ENCODE measurements around the gene CHRM4.
A peak's percentile ranks its signal among the peaks of the same experiment; 100 is the strongest.
"Not testable (repeated sequence)": the region's sequence is repeated elsewhere in the genome, so short reads cannot be mapped to it uniquely, and the experiment has no call there.

The CHRM4 gene

DNA sequence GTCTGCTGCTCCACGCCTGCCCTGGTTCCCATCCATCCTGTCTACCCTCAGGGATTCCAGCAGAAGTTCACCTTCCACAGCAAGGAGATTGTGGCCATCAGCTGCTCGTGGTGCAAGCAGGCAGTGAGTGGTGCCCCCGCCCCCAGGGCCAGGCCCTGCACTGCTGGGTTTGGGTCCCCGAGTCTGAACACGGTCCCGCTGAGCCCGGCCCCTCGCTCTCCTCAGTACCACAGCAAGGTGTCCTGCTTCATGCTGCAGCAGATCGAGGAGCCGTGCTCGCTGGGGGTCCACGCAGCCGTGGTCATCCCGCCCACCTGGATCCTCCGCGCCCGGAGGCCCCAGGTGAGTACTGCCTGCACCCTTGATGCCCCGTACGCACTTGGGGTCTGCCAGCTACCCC lies 20.3 kb downstream of the CHRM4 start:
- not testable (repeated sequence) for H3K4ac ChIP-seq (ENCODE audit: low read depth, low read length); H3K27me3 ChIP-seq (ENCODE audit: insufficient read depth, low read length); H2BK120ac ChIP-seq (ENCODE audit: insufficient read depth, low read length, poor library complexity); H3K27ac ChIP-seq (ENCODE audit: low read depth, low read length); H2AFZ ChIP-seq (ENCODE audit: insufficient read depth, low read length, poor library complexity); H3K4me2 ChIP-seq (ENCODE audit: low read length); H3K79me1 ChIP-seq (ENCODE audit: low read length); H4K12ac ChIP-seq (ENCODE audit: low read depth, low read length); H3K23ac ChIP-seq (ENCODE audit: low read length); H4K8ac ChIP-seq (ENCODE audit: low read depth, low read length); H3K9me3 ChIP-seq (ENCODE audit: insufficient read depth, low read depth, low read length); H2AK5ac ChIP-seq (ENCODE audit: low read length); H4K91ac ChIP-seq (ENCODE audit: low read depth, low read length); H2BK12ac ChIP-seq (ENCODE audit: low read length); H3K79me2 ChIP-seq (ENCODE audit: control insufficient read depth, insufficient read depth, low read length, poor library complexity); H3K14ac ChIP-seq (ENCODE audit: low read length); H2BK5ac ChIP-seq (ENCODE audit: low read depth, low read length, poor library complexity); H3K18ac ChIP-seq (ENCODE audit: low read length); DNase-seq; H3K9ac ChIP-seq (ENCODE audit: low read length); H3K4me3 ChIP-seq (ENCODE audit: low read depth, low read length); H3K4me1 ChIP-seq (ENCODE audit: control insufficient read depth in 1 of 2, insufficient read depth in 2 of 2, low read length in 2 of 2)
- WGBS (ENCODE audit: extremely low coverage, insufficient coverage, insufficient read length) = no CpG with 5 or more reads among the region's 19 CpGs
- peaks cover 71% of the 10 kb centered on the region in 2 experiments for H3K36me3 ChIP-seq (ENCODE audit: control insufficient read depth in 1 of 2, insufficient read depth in 2 of 2, low read length in 2 of 2)

DNA sequence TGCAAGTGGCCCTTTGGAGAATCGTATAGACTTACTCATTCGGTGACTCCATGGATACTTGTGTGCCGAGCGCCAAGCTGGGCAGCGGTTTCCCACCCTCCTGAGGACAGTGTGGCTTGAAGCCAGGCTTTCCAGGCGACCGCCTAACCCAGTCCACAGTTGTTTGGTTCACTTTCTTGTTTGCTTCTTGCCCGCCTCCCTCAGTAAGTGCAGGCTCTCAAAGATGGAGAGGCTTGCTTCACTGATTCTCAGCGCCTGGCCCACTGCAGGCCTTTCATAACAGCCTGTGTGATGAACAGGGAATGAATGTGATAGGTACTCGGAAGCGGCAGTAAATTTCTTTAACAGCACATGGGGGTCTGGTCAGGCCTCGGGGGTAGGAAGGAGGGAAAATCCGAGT lies 21.3 kb downstream of the CHRM4 start:
- Histone ChIP-seq H3K79me1 (ENCODE audit: low read length) (no peaks in the 10 kb centered on the region), H2BK5ac (ENCODE audit: low read depth, low read length, poor library complexity) (no peak overlapping the region), H3K9ac (ENCODE audit: low read length) (no peak overlapping the region), H3K4me2 (ENCODE audit: low read length) (no peak overlapping the region), H3K23ac (ENCODE audit: low read length) (no peak overlapping the region), H3K9me3 (ENCODE audit: insufficient read depth, low read depth, low read length) (peaks cover 3% of the 10 kb centered on the region), H3K4me3 (ENCODE audit: low read depth, low read length) (no peak overlapping the region), H3K27ac (ENCODE audit: low read depth, low read length) (no peak overlapping the region), H4K91ac (ENCODE audit: low read depth, low read length) (no peak overlapping the region), H3K4ac (ENCODE audit: low read depth, low read length) (no peak overlapping the region), H3K27me3 (ENCODE audit: insufficient read depth, low read length) (no peaks in the 10 kb centered on the region), H2AK5ac (ENCODE audit: low read length) (no peak overlapping the region), H3K14ac (ENCODE audit: low read length) (no peak overlapping the region), H2BK120ac (ENCODE audit: insufficient read depth, low read length, poor library complexity) (no peak overlapping the region), H3K18ac (ENCODE audit: low read length) (no peak overlapping the region), H4K8ac (ENCODE audit: low read depth, low read length) (no peak overlapping the region), H3K79me2 (ENCODE audit: control insufficient read depth, insufficient read depth, low read length, poor library complexity) (no peaks in the 10 kb centered on the region), H3K36me3 (ENCODE audit: control insufficient read depth in 1 of 2, insufficient read depth in 2 of 2, low read length in 2 of 2) (peaks cover 61 to 63% of the 10 kb centered on the region in 2 experiments), H2AFZ (ENCODE audit: insufficient read depth, low read length, poor library complexity) (no peak overlapping the region), H4K12ac (ENCODE audit: low read depth, low read length) (no peak overlapping the region), H3K4me1 (ENCODE audit: control insufficient read depth in 1 of 2, insufficient read depth in 2 of 2, low read length in 2 of 2) (peaks cover 0 to 6% of the 10 kb centered on the region in 2 experiments), H2BK12ac (ENCODE audit: low read length) (no peak overlapping the region)
- no CpG with 5 or more reads among the region's 13 CpGs for whole genome bisulfite sequencing (ENCODE audit: extremely low coverage, insufficient coverage, insufficient read length)
- DNase-seq = no peak

DNA sequence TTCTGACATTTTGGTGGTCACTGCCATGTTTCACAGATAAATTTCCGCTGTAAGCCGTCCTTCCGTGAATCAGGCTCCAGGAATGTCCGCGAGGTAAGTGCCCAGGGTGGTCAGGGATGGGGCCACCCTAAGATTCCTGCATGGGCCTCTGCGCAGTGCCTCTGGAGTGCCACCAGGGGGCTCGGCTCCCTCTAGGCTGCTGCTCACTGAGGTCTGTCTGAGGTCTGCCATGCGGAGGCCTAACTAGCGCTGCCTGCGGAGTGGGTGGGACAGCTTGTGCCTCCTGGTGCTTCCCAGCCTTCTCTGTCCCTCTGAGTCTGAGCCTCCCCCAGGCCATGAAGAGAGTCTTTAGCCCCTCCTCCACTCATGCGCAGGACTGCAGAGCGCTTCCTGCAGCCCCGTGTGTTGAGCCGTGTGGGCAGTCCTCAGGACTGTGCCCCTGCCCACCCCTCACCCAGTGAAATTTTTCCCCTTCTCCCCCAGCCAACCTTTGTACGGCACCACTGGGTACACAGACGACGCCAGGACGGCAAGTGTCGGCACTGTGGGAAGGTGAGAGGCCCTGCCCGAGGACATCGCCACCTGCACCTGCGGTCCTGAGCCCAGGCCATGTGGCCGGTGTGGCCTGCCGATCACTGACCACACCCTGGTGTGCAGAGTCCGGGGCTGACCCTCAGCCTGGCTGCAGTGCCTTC lies 22.0 kb downstream of the CHRM4 start:
- no peaks in the 10 kb centered on the region for H3K79me2 ChIP-seq (ENCODE audit: control insufficient read depth, insufficient read depth, low read length, poor library complexity)

DNA sequence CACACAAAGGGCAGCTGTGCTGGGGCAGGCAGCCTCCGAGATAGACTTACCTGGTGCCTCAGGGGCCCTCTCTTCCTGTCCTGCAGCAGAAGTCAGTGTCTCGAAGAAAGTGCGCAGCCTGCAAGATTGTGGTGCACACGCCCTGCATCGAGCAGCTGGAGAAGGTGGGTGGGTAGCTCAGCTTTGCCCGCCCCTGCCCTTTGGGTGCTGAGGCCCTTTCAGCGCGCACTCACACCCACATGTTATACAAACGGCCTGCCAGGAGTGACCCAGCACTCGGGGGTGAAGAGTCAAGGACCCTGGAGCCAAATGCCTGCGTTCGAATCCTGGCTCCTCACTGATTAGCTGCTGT lies 23.7 kb downstream of the CHRM4 start:
- no peak overlapping the region for H2BK120ac ChIP-seq (ENCODE audit: insufficient read depth, low read length, poor library complexity)
- no peak for DNase-seq
- no peak overlapping the region for H4K8ac ChIP-seq (ENCODE audit: low read depth, low read length)
- H3K27me3 ChIP-seq (ENCODE audit: insufficient read depth, low read length) = no peaks in the 10 kb centered on the region
- no peak overlapping the region for H3K4ac ChIP-seq (ENCODE audit: low read depth, low read length)
- no peak overlapping the region for H4K12ac ChIP-seq (ENCODE audit: low read depth, low read length)
- H2BK5ac ChIP-seq (ENCODE audit: low read depth, low read length, poor library complexity) = no peak overlapping the region
- H3K4me1 ChIP-seq (ENCODE audit: control insufficient read depth in 1 of 2, insufficient read depth in 2 of 2, low read length in 2 of 2) = peaks cover 4 to 12% of the 10 kb centered on the region in 2 experiments
- no peak overlapping the region for H3K4me2 ChIP-seq (ENCODE audit: low read length)
- no peak overlapping the region for H2AK5ac ChIP-seq (ENCODE audit: low read length)
- H3K4me3 ChIP-seq (ENCODE audit: low read depth, low read length) = no peak overlapping the region
- no CpG with 5 or more reads among the region's 12 CpGs for WGBS (ENCODE audit: extremely low coverage, insufficient coverage, insufficient read length)
- H3K18ac ChIP-seq (ENCODE audit: low read length) = no peak overlapping the region
- peaks cover 47 to 49% of the 10 kb centered on the region in 2 experiments for H3K36me3 ChIP-seq (ENCODE audit: control insufficient read depth in 1 of 2, insufficient read depth in 2 of 2, low read length in 2 of 2)
- no peak overlapping the region for H3K9ac ChIP-seq (ENCODE audit: low read length)
- no peak overlapping the region for H3K27ac ChIP-seq (ENCODE audit: low read depth, low read length)
- H3K23ac ChIP-seq (ENCODE audit: low read length) = no peak overlapping the region
- no peak overlapping the region for H2BK12ac ChIP-seq (ENCODE audit: low read length)
- H3K14ac ChIP-seq (ENCODE audit: low read length) = no peak overlapping the region
- peaks cover 2% of the 10 kb centered on the region for H3K79me2 ChIP-seq (ENCODE audit: control insufficient read depth, insufficient read depth, low read length, poor library complexity)
- no peaks in the 10 kb centered on the region for H3K79me1 ChIP-seq (ENCODE audit: low read length)
- H4K91ac ChIP-seq (ENCODE audit: low read depth, low read length) = no peak overlapping the region
- no peak overlapping the region for H2AFZ ChIP-seq (ENCODE audit: insufficient read depth, low read length, poor library complexity)
- no peaks in the 10 kb centered on the region for H3K9me3 ChIP-seq (ENCODE audit: insufficient read depth, low read depth, low read length)

More for the DNA sequence above, 22.0 kb downstream of the CHRM4 start:
- Histone ChIP-seq H3K4me3 (ENCODE audit: low read depth, low read length) (no peak overlapping the region), H2BK120ac (ENCODE audit: insufficient read depth, low read length, poor library complexity) (no peak overlapping the region), H3K4me2 (ENCODE audit: low read length) (no peak overlapping the region), H3K27me3 (ENCODE audit: insufficient read depth, low read length) (no peaks in the 10 kb centered on the region), H3K27ac (ENCODE audit: low read depth, low read length) (no peak overlapping the region), H3K14ac (ENCODE audit: low read length) (no peak overlapping the region), H3K4ac (ENCODE audit: low read depth, low read length) (no peak overlapping the region), H3K23ac (ENCODE audit: low read length) (no peak overlapping the region), H3K4me1 (ENCODE audit: control insufficient read depth in 1 of 2, insufficient read depth in 2 of 2, low read length in 2 of 2) (peaks cover 0 to 6% of the 10 kb centered on the region in 2 experiments), H2AFZ (ENCODE audit: insufficient read depth, low read length, poor library complexity) (no peak overlapping the region), H3K9ac (ENCODE audit: low read length) (no peak overlapping the region), H2AK5ac (ENCODE audit: low read length) (no peak overlapping the region), H2BK12ac (ENCODE audit: low read length) (no peak overlapping the region), H3K18ac (ENCODE audit: low read length) (no peak overlapping the region), H4K91ac (ENCODE audit: low read depth, low read length) (no peak overlapping the region), H4K12ac (ENCODE audit: low read depth, low read length) (no peak overlapping the region), H2BK5ac (ENCODE audit: low read depth, low read length, poor library complexity) (no peak overlapping the region), H3K9me3 (ENCODE audit: insufficient read depth, low read depth, low read length) (no peaks in the 10 kb centered on the region), H4K8ac (ENCODE audit: low read depth, low read length) (no peak overlapping the region), H3K36me3 (ENCODE audit: control insufficient read depth in 1 of 2, insufficient read depth in 2 of 2, low read length in 2 of 2) (peaks cover 55 to 57% of the 10 kb centered on the region in 2 experiments), H3K79me1 (ENCODE audit: low read length) (no peaks in the 10 kb centered on the region)
- WGBS (ENCODE audit: extremely low coverage, insufficient coverage, insufficient read length) = no CpG with 5 or more reads among the region's 25 CpGs
- DNase-seq = peak; percentile 46 to 58

All from trophoblast cell (in vitro differentiated cells and primary cell).